AG09309 (cell line): ENCODE results near the gene CTTN.
A peak's percentile ranks its signal among the peaks of the same experiment; 100 is the strongest.

Experiments
- DNase-seq: peaks from one replicate; pipeline ENCODE4 v3.0.0-alpha.2; 2010; ENCODE audit warnings: low read depth
- H3K4me3 ChIP-seq: 2 replicates; pipeline ENCODE4 v1.5.1; 2011; ENCODE audit warnings: mild to moderate bottlenecking, low read depth, low read length, moderate library complexity; ENCODE audit not compliant: control insufficient read depth
- TF ChIP-seq, protein P1 (sequence below): IDR thresholded peaks from 2 replicates; pipeline ENCODE4 v1.5.1; 2011; ENCODE audit warnings: mild to moderate bottlenecking, low read depth, low read length, inconsistent platforms; ENCODE audit not compliant: insufficient read depth, control insufficient read depth; ENCODE audit errors: missing control alignments

Gene CTTN

DNA sequence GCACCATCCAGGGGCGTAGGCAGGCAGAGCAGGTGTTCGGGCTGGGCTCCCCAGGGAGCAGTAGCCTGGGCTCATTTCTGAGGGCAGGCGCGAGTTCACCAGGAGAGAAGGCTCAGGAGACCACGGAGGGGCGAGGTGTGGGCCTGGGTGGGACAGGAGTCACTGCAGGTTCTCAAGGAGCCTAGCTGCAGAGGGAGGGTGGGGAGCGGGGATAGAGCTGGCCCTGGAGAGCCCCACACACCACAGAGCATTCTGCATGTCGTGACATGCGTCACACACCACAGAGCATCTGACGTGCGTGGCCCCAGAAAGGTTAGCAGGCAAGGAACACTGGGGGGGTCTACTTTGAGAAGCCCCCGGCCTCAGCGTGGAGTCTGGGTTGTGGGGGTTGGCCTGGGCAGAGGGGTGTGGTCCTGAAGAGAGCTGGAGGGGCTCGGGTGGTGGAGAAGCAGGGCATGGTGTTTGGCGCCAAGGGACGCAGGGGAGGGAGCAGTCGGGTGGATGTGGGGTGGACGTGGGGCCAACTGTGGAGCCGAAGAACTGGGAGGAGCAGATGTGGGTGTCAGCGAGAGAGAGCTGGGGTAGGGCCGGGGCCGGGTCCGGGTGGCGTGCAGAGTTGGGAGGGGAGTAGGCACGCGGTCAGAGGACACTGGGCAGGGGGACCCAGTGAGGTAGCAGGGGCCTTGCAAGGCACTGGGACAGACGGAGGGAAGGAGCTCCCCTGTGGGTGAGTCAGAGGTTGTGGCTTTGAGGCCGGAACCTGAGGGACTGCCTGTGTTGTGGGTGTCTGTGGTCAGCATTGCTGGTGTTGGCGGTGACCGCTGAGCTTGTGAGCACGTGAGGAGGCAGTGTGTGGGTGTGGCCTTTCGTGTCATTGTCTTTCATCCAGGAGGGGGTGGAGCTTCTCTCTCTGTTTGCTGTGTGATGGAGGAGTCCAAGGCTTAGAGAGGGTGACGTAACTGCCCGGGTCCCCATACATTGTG is 25.5 kb downstream of the CTTN start:
- TF ChIP-seq, protein P1, sequence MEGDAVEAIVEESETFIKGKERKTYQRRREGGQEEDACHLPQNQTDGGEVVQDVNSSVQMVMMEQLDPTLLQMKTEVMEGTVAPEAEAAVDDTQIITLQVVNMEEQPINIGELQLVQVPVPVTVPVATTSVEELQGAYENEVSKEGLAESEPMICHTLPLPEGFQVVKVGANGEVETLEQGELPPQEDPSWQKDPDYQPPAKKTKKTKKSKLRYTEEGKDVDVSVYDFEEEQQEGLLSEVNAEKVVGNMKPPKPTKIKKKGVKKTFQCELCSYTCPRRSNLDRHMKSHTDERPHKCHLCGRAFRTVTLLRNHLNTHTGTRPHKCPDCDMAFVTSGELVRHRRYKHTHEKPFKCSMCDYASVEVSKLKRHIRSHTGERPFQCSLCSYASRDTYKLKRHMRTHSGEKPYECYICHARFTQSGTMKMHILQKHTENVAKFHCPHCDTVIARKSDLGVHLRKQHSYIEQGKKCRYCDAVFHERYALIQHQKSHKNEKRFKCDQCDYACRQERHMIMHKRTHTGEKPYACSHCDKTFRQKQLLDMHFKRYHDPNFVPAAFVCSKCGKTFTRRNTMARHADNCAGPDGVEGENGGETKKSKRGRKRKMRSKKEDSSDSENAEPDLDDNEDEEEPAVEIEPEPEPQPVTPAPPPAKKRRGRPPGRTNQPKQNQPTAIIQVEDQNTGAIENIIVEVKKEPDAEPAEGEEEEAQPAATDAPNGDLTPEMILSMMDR = no peak
- peak; percentile 37 for DNase-seq
- H3K4me3 ChIP-seq = no peak overlapping the region

DNA sequence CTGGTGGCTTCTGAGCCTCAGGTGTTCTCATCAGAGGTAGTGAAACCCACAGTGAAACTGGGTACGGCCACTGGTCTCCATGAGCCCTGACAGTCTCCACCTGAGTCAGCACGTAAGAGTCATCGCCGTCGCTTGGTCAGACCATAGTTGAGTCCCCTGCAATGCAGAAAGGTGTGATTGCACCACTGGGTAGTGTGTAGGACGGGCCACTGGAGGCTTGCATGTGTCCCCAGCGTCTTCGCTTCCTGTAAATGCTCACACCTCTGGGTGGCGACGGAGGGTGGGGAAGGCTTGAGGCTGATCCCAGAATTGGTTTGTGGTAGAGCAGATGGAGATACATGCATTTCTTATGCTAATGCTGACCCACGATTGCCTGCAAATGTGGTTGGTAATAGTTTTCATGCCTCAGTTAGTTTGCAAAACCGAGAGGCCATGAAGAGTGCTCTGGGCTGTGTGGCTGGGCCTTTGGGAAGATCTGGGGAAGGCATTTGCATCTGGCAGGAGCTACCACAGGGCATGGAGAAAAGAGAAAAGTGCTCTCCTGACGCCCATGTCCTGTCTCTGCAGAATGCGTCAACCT is 26.5 kb downstream of the CTTN start:
- no peak overlapping the region for H3K4me3 ChIP-seq
- no peak for DNase-seq
- TF ChIP-seq, protein P1 = no peak

DNA sequence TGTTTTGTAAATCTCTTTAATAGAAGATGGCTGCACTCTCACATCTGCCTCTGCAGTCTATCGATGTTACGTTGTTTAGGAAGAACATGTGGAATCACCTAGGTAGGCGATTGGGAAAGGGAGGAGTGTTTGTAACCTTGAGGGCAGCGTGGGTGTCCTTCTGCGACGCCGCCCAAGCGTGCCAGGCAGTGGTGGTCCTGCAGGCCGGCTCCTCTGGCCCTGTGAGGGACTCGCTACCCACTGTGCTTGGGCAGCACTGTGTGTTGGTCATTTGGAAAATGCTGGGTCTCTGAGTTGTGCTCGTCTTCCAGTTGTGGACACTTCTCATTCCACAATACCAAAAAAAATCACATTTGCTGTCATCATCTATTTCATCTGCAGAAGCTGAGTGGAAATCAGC is 29.1 kb downstream of the CTTN start:
- no peak overlapping the region for H3K4me3 ChIP-seq
- TF ChIP-seq, protein P1 = no peak
- no peak for DNase-seq

DNA sequence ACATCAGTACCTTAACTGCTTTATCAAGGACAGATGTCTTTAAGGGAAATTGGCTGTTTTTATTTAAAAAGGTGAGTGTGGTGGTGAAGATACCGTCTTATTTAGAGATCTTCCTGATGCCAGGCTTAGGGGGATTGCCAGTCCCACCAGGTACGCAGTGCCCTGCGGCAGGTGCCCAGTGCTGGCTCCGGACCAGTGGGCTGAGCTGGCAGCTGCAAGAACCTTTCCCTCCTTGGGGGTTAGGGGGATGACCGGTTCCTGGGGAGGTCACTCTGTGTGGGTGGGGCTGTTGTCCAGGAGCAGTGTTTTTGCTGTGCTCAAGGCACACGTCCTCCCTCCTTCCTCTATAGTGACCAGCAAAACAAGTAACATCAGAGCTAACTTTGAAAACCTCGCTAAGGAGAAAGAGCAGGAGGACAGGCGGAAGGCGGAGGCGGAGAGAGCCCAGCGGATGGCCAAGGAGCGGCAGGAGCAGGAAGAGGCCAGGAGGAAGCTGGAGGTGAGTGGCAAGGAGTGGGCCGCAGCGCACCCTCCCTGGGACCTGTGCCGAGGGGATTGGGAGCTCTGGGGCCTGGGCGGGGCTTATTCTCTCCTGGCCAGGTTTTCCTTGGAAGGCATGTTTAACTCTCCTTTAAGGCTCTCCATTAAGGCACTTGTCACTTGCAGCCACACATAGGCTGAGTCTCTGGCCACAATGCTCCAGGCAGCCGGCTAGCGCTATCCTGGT is 30.5 kb downstream of the CTTN start:
- TF ChIP-seq, protein P1 = no peak
- H3K4me3 ChIP-seq = no peak overlapping the region
- no peak for DNase-seq

DNA sequence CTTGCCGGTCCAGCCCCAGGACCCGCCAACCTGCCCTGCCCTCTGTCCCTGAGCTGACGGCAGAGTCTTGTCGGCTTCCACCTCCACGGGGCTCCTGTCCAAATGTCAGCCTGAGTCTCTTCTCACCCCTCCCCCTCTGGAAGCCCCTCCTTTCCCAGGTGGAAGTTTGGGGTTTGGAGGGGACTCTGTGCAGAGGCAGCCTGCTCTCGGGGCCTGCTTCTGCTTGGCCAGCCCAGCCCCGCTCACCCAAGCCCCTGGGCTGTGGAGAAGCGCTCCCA is 31.0 kb downstream of the CTTN start:
- TF ChIP-seq, protein P1 = no peak
- no peak overlapping the region for H3K4me3 ChIP-seq
- no peak for DNase-seq

DNA sequence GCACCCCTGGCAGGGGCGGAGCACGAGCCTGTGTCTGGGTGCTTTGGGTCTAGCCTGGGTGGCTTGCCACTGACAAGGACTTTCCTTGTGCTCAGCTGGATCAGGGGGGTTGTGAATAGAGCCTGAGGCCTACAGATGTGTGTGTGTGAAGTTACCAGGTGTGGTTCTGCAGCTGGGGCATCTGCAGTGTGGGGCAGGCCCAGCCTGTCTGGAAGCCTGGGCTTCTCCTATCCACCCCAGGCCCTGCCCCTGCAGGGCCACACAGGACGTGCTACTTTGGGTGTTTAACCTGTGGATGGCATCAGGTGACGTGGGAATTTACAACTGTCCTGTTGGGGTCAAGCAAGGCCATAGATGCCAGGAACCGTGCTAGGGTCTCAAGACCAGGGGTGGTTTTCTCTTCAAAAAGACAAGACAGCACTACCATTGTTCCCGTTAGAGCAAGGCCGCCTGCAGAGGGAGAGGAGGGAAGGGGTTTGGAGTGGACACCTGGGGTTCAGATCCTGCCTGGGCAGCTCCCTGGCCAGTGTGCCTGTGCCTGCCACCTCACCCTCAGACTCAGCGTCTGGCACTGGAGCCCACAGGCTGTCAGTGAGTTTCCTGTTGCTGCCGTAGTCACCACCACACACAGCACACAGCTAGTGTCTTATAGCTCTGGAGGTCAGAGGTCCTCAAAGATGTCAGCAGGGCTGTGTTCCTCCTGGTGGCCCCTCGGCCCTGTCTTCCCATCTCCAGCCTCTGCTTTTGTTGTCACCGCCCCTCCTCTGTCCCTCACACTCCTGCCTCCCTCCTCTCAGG is 31.6 kb downstream of the CTTN start:
- H3K4me3 ChIP-seq = no peak overlapping the region
- DNase-seq = no peak
- TF ChIP-seq, protein P1 = no peak
